ENCODE data around the gene RHBDD3.

The RHBDD3 gene

GRCh38 chr22:29298641-29299040 lies 30.9 kb upstream of the RHBDD3 start:
- DNase-seq (ENCODE audit: low read depth): no peak
- no peak overlapping the region for H3K4me3 ChIP-seq (ENCODE audit: low read depth, low read length)
- no peak for TF ChIP-seq CTCF (IDR thresholded peaks at IDR 0.05; ENCODE audit: insufficient read depth, low read depth, low read length, missing control alignments)

GRCh38 chr22:29292379-29292778 lies 24.6 kb upstream of the RHBDD3 start:
- DNase-seq (ENCODE audit: low read depth): no peak
- no peak overlapping the region for H3K4me3 ChIP-seq (ENCODE audit: low read depth, low read length)
- TF ChIP-seq CTCF (IDR thresholded peaks at IDR 0.05; ENCODE audit: insufficient read depth, low read depth, low read length, missing control alignments): no peak

- no peak for TF ChIP-seq CTCF (IDR thresholded peaks at IDR 0.05; ENCODE audit: insufficient read depth, low read depth, low read length, missing control alignments)
- H3K4me3 ChIP-seq (ENCODE audit: low read depth, low read length): no peak overlapping the region
- DNase-seq (ENCODE audit: low read depth): no peak
These were observed 23.4 kb upstream of the RHBDD3 start for GRCh38 chr22:29291215-29291614.

GRCh38 chr22:29290061-29290460 lies 22.3 kb upstream of the RHBDD3 start:
- no peak overlapping the region for H3K4me3 ChIP-seq (ENCODE audit: low read depth, low read length)
- TF ChIP-seq CTCF (IDR thresholded peaks at IDR 0.05; ENCODE audit: insufficient read depth, low read depth, low read length, missing control alignments): no peak
- DNase-seq (ENCODE audit: low read depth): no peak

- no peak overlapping the region for H3K4me3 ChIP-seq (ENCODE audit: low read depth, low read length)
- TF ChIP-seq CTCF (IDR thresholded peaks at IDR 0.05; ENCODE audit: insufficient read depth, low read depth, low read length, missing control alignments): no peak
- no peak for DNase-seq (ENCODE audit: low read depth)
These were observed 21.1 kb upstream of the RHBDD3 start for GRCh38 chr22:29288837-29289236.

- no peak overlapping the region for H3K4me3 ChIP-seq (ENCODE audit: low read depth, low read length)
- TF ChIP-seq CTCF (IDR thresholded peaks at IDR 0.05; ENCODE audit: insufficient read depth, low read depth, low read length, missing control alignments): no peak
- no peak for DNase-seq (ENCODE audit: low read depth)
These were observed 16.4 kb upstream of the RHBDD3 start for GRCh38 chr22:29284196-29284595.

GRCh38 chr22:29277927-29278326 lies 10.1 kb upstream of the RHBDD3 start:
- no peak for TF ChIP-seq CTCF (IDR thresholded peaks at IDR 0.05; ENCODE audit: insufficient read depth, low read depth, low read length, missing control alignments)
- no peak overlapping the region for H3K4me3 ChIP-seq (ENCODE audit: low read depth, low read length)
- no peak for DNase-seq (ENCODE audit: low read depth)

Measured in GM12865 (cell line).